GM23338 (cell line): Measurements from ENCODE around the gene SF1.

ENCODE experiments used
- CREB1 ChIP-seq: fragments of 250-450 bp; sonication (Bioruptor Pico); IDR thresholded peaks from 2 replicates; pipeline ENCODE4 v1.5.0; 2020; ENCODE audit warnings: low read depth, mild to moderate bottlenecking, moderate library complexity
- EZH2 ChIP-seq: fragments of 200-600 bp; sonication (generic); IDR thresholded peaks from one replicate; pipeline ENCODE4 v1.8.0; 2017; ENCODE audit warnings: antibody characterized with exemption, mild to moderate bottlenecking, low read depth; ENCODE audit not compliant: unreplicated experiment
- EZH2phosphoT487 ChIP-seq: fragments of 200-600 bp; sonication (generic); IDR thresholded peaks from one replicate; pipeline ENCODE4 v1.8.1; 2018; ENCODE audit warnings: antibody characterized with exemption; ENCODE audit not compliant: unreplicated experiment
- JUNB ChIP-seq: IDR thresholded peaks from one replicate; pipeline ENCODE4 v1.6.1; 2016; ENCODE audit warnings: antibody characterized with exemption; ENCODE audit not compliant: unreplicated experiment
- NANOG ChIP-seq: IDR thresholded peaks from 2 replicates; pipeline ENCODE4 v1.6.1; 2016; ENCODE audit warnings: antibody characterized with exemption, borderline replicate concordance
- POLR2AphosphoS5 ChIP-seq: IDR thresholded peaks from 2 replicates; pipeline ENCODE4 v1.6.1; 2016; ENCODE audit warnings: antibody characterized with exemption, low read depth
- STAT1 ChIP-seq: IDR thresholded peaks from one replicate; pipeline ENCODE4 v1.6.1; 2016; ENCODE audit warnings: antibody characterized with exemption; ENCODE audit not compliant: unreplicated experiment
- ZNF331 ChIP-seq: fragments of 250-450 bp; sonication (Bioruptor Pico); IDR thresholded peaks from 2 replicates; pipeline ENCODE4 v1.5.0; 2020; ENCODE audit warnings: low read depth, mild to moderate bottlenecking, moderate library complexity
- TF ChIP-seq, protein P1 (sequence below): IDR thresholded peaks from one replicate; pipeline ENCODE4 v1.6.1; 2018; ENCODE audit warnings: antibody characterized with exemption; ENCODE audit not compliant: unreplicated experiment
- TF ChIP-seq, protein P2 (sequence below), 2 experiments: fragments of 200-600 bp in 1 of 2; sonication (generic) in 1 of 2; conservative IDR thresholded peaks; 2 replicates each; pipeline versions ENCODE4 v1.5.1 to v1.6.1; 2016 to 2017; ENCODE audit warnings: antibody characterized with exemption in 2 of 2, low read depth in 2 of 2, mild to moderate bottlenecking in 2 of 2, moderate library complexity in 1 of 2
- TF ChIP-seq, protein P3 (sequence below): IDR thresholded peaks from 2 replicates; pipeline ENCODE4 v1.6.1; 2016; ENCODE audit warnings: antibody characterized with exemption

DNA sequence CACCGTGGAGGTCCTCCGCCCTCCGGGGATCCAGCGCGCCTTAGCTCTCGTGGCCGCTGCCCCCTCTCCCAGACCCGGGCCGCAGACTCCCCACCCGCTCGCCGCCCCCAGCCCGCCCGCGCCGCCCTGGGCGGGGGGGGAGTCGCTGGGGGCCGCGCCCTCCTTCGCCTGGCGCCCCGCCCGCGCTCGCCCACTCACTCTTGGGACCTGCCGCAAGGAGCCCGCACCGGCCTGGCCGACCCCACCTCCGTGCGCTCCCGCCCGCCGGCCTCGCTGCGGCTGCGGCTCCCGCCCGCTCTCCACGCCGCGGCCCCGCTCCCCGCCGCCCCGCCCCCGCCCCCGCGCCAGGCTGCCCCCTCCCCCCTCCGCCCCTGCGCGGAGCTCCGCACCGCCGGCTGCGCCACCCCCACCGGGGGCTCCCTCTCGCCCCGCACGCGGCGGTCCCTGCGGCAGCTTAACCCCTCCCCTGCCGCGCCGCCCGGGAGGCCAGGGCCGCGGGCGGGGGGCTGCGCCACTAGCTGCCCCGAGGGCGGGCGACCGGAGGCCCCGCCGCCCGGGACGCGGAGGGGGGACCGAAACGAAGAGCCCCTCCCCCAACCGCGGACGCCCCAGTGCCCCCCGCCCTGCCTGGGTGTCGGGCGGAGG is 33.7 kb downstream of the SF1 start:
- TF ChIP-seq, protein P1, sequence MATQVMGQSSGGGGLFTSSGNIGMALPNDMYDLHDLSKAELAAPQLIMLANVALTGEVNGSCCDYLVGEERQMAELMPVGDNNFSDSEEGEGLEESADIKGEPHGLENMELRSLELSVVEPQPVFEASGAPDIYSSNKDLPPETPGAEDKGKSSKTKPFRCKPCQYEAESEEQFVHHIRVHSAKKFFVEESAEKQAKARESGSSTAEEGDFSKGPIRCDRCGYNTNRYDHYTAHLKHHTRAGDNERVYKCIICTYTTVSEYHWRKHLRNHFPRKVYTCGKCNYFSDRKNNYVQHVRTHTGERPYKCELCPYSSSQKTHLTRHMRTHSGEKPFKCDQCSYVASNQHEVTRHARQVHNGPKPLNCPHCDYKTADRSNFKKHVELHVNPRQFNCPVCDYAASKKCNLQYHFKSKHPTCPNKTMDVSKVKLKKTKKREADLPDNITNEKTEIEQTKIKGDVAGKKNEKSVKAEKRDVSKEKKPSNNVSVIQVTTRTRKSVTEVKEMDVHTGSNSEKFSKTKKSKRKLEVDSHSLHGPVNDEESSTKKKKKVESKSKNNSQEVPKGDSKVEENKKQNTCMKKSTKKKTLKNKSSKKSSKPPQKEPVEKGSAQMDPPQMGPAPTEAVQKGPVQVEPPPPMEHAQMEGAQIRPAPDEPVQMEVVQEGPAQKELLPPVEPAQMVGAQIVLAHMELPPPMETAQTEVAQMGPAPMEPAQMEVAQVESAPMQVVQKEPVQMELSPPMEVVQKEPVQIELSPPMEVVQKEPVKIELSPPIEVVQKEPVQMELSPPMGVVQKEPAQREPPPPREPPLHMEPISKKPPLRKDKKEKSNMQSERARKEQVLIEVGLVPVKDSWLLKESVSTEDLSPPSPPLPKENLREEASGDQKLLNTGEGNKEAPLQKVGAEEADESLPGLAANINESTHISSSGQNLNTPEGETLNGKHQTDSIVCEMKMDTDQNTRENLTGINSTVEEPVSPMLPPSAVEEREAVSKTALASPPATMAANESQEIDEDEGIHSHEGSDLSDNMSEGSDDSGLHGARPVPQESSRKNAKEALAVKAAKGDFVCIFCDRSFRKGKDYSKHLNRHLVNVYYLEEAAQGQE, result no peak
- TF ChIP-seq, protein P2, sequence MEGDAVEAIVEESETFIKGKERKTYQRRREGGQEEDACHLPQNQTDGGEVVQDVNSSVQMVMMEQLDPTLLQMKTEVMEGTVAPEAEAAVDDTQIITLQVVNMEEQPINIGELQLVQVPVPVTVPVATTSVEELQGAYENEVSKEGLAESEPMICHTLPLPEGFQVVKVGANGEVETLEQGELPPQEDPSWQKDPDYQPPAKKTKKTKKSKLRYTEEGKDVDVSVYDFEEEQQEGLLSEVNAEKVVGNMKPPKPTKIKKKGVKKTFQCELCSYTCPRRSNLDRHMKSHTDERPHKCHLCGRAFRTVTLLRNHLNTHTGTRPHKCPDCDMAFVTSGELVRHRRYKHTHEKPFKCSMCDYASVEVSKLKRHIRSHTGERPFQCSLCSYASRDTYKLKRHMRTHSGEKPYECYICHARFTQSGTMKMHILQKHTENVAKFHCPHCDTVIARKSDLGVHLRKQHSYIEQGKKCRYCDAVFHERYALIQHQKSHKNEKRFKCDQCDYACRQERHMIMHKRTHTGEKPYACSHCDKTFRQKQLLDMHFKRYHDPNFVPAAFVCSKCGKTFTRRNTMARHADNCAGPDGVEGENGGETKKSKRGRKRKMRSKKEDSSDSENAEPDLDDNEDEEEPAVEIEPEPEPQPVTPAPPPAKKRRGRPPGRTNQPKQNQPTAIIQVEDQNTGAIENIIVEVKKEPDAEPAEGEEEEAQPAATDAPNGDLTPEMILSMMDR (conservative IDR thresholded peaks at IDR 0.05; ENCODE audit: low read depth in 2 of 2), result no peak
- TF ChIP-seq EZH2phosphoT487 (no peak), POLR2AphosphoS5 (no peak), EZH2 (no peak), JUNB (no peak), STAT1 (no peak), CREB1 (no peak), ZNF331 (no peak), NANOG (no peak)
- TF ChIP-seq, protein P3, sequence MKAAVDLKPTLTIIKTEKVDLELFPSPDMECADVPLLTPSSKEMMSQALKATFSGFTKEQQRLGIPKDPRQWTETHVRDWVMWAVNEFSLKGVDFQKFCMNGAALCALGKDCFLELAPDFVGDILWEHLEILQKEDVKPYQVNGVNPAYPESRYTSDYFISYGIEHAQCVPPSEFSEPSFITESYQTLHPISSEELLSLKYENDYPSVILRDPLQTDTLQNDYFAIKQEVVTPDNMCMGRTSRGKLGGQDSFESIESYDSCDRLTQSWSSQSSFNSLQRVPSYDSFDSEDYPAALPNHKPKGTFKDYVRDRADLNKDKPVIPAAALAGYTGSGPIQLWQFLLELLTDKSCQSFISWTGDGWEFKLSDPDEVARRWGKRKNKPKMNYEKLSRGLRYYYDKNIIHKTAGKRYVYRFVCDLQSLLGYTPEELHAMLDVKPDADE, result no peak
